ENCODE data around the gene SLC25A34. TPM values are rescaled to one million over a fixed set of nuclear protein-coding genes. Genes with fewer than 3 reads are reported as not detected.
A peak's percentile ranks its signal among the peaks of the same experiment; 100 is the strongest.

SLC25A34 gene
- total RNA-seq, 1 donor from 2014 or later = 0.25 TPM

GRCh38 chr1:15739259-15739658 is 3.2 kb downstream of the SLC25A34 start:
- no peaks in the 10 kb centered on the region for H3K27me3 ChIP-seq (ENCODE audit: control insufficient read depth, insufficient read depth, low read length)
- H3K4me3 ChIP-seq (ENCODE audit: low read depth, low read length) = no peak overlapping the region
- DNase-seq (ENCODE audit: low read depth) = no peak
- no peak for TF ChIP-seq CTCF (IDR thresholded peaks at IDR 0.05; ENCODE audit: insufficient read depth, low read length, poor library complexity, severe bottlenecking)
- H3K36me3 ChIP-seq (ENCODE audit: control insufficient read depth, insufficient read depth, low read length) = no peaks in the 10 kb centered on the region

- no peak for DNase-seq (ENCODE audit: low read depth)
- no peaks in the 10 kb centered on the region for H3K27me3 ChIP-seq (ENCODE audit: control insufficient read depth, insufficient read depth, low read length)
- H3K4me3 ChIP-seq (ENCODE audit: low read depth, low read length) = no peak overlapping the region
- TF ChIP-seq CTCF (IDR thresholded peaks at IDR 0.05; ENCODE audit: insufficient read depth, low read length, poor library complexity, severe bottlenecking) = no peak
- no peaks in the 10 kb centered on the region for H3K36me3 ChIP-seq (ENCODE audit: control insufficient read depth, insufficient read depth, low read length)
Observed at GRCh38 chr1:15739745-15740144, 3.7 kb downstream of the SLC25A34 start.

- Histone ChIP-seq H3K36me3 (ENCODE audit: control insufficient read depth, insufficient read depth, low read length) (no peaks in the 10 kb centered on the region), H3K4me3 (ENCODE audit: low read depth, low read length) (no peak overlapping the region), H3K27me3 (ENCODE audit: control insufficient read depth, insufficient read depth, low read length) (no peaks in the 10 kb centered on the region)
- peak; percentile 98 for TF ChIP-seq CTCF (IDR thresholded peaks at IDR 0.05; ENCODE audit: insufficient read depth, low read length, poor library complexity, severe bottlenecking)
- no peak for DNase-seq (ENCODE audit: low read depth)
Observed at GRCh38 chr1:15740924-15741850, 5.1 kb downstream of the SLC25A34 start.

- TF ChIP-seq CTCF (IDR thresholded peaks at IDR 0.05; ENCODE audit: insufficient read depth, low read length, poor library complexity, severe bottlenecking) = no peak
- no peak within 1 kb of the TSS for H3K4me3 ChIP-seq (ENCODE audit: low read depth, low read length)
- no peak for DNase-seq (ENCODE audit: low read depth)
- peaks cover 3% of the 10 kb centered on the region for H3K27me3 ChIP-seq (ENCODE audit: control insufficient read depth, insufficient read depth, low read length)
- no peaks in the 10 kb centered on the region for H3K36me3 ChIP-seq (ENCODE audit: control insufficient read depth, insufficient read depth, low read length)
Observed at GRCh38 chr1:15742339-15742801, 6.3 kb downstream of the SLC25A34 start, which contains the start of gene TMEM82. Gene TMEM82 (plus strand): TSS chr1:15742499. CDS start chr1:15742560, 61 bp downstream.

GRCh38 chr1:15744122-15744679 is 8.1 kb downstream of the SLC25A34 start:
- Histone ChIP-seq H3K27me3 (ENCODE audit: control insufficient read depth, insufficient read depth, low read length) (peaks cover 3% of the 10 kb centered on the region), H3K36me3 (ENCODE audit: control insufficient read depth, insufficient read depth, low read length) (no peaks in the 10 kb centered on the region), H3K4me3 (ENCODE audit: low read depth, low read length) (no peak overlapping the region)
- no peak for DNase-seq (ENCODE audit: low read depth)
- TF ChIP-seq CTCF (IDR thresholded peaks at IDR 0.05; ENCODE audit: insufficient read depth, low read length, poor library complexity, severe bottlenecking) = no peak

All from kidney epithelial cell (primary cell).